ENCODE data around the gene CENPT.
A peak's percentile ranks its signal among the peaks of the same experiment; 100 is the strongest.
"Not testable (repeated sequence)": the region's sequence is repeated elsewhere in the genome, so short reads cannot be mapped to it uniquely, and the experiment has no call there.

The CENPT gene

DNA sequence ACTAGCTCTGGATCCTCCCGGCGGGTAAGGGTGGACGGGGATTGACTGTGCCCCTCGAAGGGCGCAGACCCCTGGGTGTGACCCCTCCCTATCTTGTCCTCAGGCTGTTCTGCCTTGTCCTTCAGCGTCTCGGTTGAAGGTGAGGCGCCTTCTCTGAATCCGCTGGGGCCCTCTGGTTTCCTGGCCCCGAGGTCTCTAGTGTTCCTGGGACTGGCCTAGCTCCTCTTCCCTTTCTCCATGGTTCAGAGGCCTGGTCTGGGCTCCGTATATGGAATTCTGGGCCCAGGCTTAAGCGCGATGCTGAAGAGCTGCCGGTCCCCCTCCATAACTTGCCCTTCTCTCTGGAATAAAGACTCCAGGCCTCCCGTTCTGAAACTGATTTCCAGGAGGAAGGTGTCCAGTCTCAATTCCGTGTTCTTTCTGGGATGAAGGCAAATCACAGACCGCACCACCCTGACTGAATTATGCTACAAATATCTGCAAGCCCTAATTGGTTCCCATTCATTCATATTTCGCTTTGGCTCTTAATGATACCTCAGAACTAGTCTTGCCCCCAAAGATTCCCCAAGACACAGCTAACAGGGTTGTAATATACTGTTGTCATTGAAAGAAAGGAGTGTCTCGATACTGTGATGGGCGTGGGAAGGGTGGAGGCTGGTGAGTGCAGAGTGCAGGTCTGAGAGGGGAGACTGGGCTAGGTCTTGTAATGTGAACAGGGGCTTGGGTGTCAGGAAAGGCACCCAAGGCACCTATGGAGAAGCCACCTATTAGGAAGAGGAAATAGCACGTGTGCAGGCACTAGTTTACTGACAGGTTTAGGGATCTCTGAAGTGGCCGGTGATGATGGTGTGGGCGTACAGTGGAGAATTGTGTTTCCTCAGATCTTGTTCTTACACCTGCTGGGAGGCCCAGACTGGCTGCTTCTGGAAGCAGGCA lies 26.2 kb upstream of the CENPT start:
- DNase-seq = no peak

GRCh38 chr16:67872631-67873434 lies 25.3 kb upstream of the CENPT start, which contains the start of gene EDC4:
EDC4 (plus strand) TSS chr16:67873052; CDS start chr16:67873262, 210 bp downstream.
- DNase-seq = no peak

DNA sequence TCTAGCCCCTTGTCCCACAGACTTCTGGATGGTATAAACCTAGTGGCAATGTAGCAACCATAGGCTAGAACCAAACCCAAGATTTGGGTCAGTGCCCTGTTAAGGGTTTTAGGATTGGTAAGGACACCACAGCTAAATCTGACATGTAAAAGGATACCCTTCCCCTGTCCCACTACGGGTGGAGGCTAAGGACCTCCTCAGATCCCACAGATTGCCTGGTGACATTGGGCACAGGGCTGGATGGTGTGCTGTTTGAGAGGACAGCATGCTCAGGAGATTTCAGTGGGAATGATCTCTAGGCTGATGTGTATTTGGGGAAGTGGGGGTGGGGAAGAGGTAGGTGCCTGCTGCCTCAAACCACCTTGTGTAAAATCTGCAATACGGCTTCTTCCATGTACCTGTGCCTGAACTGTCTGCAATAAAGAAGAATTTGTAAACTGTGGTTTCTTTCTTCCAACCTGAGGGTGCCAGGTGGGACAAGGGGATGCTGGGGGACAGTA lies 24.7 kb upstream of the CENPT start:
- DNase-seq = no peak

GRCh38 chr16:67871256-67871655 lies 23.8 kb upstream of the CENPT start:
- no peak for DNase-seq

DNA sequence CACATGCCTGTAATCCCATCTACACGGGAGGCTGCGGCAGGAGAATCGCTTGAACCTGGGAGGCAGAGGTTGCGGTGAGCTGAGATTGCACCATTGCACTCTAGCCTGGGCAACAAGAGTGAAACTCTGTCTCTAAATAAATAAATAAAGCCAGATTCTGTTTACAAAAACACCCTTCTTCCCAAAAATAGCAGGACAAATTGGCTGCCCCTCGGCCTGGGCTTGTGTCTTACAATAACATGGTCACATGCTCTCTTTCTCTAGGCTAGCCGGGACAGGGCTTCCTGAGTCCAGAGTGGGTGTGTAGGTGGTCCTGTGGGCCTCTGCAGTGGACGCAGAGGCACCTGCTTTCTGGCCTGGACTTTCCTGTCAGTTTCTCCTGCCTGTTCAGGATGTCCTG lies 22.2 kb upstream of the CENPT start:
- no peak for DNase-seq

- no peak for DNase-seq
These were observed 20.8 kb upstream of the CENPT start for GRCh38 chr16:67868290-67868689.

GRCh38 chr16:67865318-67865717 lies 17.8 kb upstream of the CENPT start:
- DNase-seq = no peak

DNA sequence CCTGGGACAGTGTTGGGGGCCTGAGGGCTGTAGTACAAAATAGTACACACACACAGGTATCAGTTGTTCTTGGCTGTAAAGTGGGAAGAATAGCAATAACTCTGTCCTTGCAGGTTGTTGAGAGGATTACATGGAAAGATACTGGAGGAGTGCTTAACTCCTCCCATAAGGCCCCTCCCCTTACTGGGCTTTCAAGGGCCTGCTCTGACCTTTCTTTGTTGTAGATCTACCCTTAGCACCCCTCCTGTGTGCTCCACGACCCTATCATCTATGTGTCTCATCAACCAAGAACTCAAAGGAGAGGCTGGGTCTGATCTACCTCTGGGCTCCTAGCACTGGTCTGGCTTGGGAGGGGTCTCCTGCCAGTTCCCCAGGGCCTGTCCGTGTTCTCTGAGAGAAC lies 17.1 kb upstream of the CENPT start:
- no peak for DNase-seq

DNA sequence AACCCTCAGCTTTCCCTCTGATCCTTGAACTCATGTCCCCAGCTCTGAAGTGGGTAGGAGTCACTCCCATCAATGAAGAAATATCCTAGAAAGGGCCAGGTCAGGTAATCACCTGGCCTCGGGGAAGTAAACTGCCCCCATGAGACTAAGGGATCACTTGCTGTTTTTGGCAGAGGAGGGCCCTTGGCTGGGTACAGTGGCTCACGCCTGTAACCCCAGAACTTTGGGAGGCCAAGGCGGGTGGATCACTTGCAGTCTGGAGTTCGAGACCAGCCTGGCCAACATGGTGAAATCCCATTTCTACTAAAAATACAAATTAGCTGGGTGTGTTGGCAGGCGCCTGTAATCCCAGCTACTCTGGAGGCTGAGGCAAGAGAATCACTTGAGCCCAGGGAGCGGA lies 16.6 kb upstream of the CENPT start:
- not testable (repeated sequence) for DNase-seq

GRCh38 chr16:67862623-67863583 lies 15.4 kb upstream of the CENPT start:
- no peak for DNase-seq

- DNase-seq = no peak
These were observed 14.4 kb upstream of the CENPT start for GRCh38 chr16:67861877-67862276.

- no peak for DNase-seq
These were observed 13.3 kb upstream of the CENPT start for GRCh38 chr16:67860589-67861398.

GRCh38 chr16:67858500-67858899 lies 11.0 kb upstream of the CENPT start:
- DNase-seq = no peak

GRCh38 chr16:67857547-67858233 lies 10.2 kb upstream of the CENPT start:
- DNase-seq = peak; percentile 43

DNA sequence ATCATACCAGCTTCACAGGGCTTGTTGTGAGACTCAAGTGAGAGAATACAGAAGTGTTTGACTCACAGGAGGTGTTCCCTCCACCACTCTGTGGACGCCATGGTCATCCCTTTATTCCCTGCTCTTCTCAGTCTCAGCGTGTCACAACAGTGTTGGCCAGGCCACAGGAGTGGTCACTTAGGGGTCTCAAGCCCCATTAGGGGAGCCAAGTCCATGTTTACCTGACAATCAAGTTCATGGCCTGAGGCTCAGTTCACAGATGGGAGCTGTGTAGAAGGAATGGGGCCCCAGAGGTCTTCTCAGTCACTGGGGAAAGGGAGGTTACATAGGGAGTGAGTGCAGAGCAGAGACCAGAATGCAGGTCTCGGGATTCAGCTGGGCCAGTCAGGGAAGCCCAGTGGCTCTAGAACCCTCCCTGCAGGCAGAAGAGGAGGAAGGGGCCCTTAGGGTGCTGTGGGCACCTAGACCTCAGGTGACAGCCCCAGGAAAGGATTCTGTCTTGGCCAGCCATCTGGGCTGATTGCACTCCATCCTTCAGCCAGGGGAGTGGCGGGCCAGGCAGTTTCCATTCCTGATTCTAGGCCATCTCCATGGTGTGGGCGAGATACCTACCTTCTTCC lies 9.5 kb upstream of the CENPT start:
- no peak for DNase-seq

GRCh38 chr16:67855789-67856188 lies 8.3 kb upstream of the CENPT start:
- no peak for DNase-seq

- no peak for DNase-seq
These were observed 6.2 kb upstream of the CENPT start for GRCh38 chr16:67853670-67854069.

DNA sequence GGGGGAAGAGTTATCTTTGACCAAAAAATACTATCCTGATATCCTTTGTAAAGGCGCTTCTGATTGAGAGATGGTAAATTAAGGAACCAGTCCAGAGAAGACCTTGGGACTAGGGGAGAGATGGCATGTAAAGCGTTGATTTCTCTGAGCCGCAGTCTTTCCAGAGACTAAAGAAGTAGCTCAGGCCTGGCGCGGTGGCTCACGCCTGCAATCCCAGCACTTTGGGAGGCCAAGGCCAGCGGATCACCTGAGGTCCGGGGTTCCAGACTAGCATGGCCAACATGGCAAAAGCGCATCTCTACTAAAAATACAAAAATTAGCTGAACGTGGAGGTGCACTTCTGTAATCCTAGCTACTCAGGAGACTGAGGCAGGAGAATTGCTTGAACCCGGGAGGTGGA lies 625 bp upstream of the CENPT start:
- DNase-seq = no peak

DNA sequence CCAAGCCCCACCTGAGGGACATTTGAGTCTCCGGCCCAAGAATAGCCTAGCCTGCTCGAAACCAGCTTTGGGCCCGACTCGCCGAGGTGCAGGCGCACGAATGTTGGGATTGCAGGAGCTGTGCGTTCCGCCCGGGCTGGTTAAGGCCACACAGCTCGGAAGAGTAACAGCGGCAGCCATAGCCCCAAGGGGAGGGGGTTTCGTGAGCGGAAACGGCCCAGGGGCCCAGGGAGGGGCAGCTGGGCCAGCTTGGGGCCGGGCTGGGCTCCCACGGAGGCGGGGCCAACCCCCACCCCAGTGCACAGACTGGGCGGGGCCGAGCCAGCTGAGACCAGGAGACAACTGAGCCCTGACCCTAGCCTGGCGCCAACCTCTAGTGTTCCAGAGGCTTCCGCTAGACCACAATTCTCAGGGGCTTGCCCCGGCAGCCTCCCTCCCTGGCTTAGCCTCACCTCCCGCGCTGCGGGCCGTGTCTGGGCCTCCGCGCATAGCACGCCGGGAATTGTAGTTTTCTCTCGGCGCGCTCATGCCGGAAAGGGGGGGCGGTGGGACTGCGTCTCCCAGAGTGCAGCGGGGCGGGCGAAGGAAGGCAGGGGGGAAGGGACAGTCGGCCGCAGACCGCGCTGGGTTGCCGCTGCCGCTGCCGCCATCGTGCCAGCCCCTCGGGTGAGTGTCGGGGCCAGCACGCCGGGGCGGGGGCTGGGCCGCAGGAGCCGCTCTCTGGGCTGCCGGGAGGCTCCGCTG lies 1.0 kb downstream of the CENPT start, which contains the start of gene NUTF2:
Gene NUTF2 (plus strand): TSS at position 614 of the 744 bp plus-strand sequence. CDS start 18,198 bp downstream, outside the sequence.
- DNase-seq = peak; percentile 77

GRCh38 chr16:67846063-67846319 lies 1.5 kb downstream of the CENPT start:
- DNase-seq = no peak
